Spleen (tissue), 7 donors: ENCODE measurements around the gene CCDC88C.
"Not testable (repeated sequence)": the region's sequence is repeated elsewhere in the genome, so short reads cannot be mapped to it uniquely, and the experiment has no call there.

Experiments
- POLR2A ChIP-seq, 3 donors: fragments of 450-650 bp; IDR thresholded peaks; one replicate each; pipeline ENCODE4 v1.5.1; 2017; ENCODE audit warnings: antibody characterized with exemption in 3 of 3, mild to moderate bottlenecking in 1 of 3
- POLR2AphosphoS5 ChIP-seq, 3 donors: sonication (generic); formaldehyde crosslinking; IDR thresholded peaks; one replicate each; pipeline ENCODE4 v1.5.1; 2017; ENCODE audit warnings: antibody characterized with exemption in 3 of 3
- TF ChIP-seq, protein P1 (sequence below), 11 experiments: fragments of 200-600 bp in 7 of 11; fragments of 450-650 bp in 4 of 11; sonication (generic) in 4 of 11; IDR thresholded peaks in 8 of 11; conservative IDR thresholded peaks in 3 of 11; 1 replicate in 7 of 11; 2 replicates in 4 of 11; pipeline versions ENCODE4 v1.4.0 to v1.8.0; 2016 to 2021; ENCODE audit warnings: antibody characterized with exemption in 11 of 11, inconsistent platforms in 4 of 11, mild to moderate bottlenecking in 1 of 11
- donor health status: DM: no; HTN: no; CAD: no; lungs with moderate emphysema.
- donor health status: DM: no; HTN: no; CAD: no.
- donor health status: DM: no; HTN: no; CAD: no.

DNA sequence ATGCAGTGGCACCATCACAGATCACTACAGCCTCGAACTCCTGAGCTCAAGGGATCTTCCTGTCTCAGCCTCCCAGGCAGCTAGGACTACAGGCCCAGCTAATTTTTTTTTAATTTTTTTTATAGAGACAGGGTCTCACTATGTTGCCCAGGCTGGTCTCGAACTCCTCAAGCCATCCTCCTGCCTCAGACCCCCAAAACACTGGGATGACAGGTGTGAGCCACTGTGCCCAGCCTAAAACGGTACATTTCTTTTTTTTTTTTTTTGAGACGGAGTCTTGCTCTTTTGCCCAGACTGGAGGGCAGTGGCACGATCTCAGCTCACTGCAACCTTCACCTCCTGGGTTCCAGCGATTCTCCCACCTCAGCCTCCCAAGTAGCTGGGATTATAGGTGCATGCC is 8.4 kb downstream of the CCDC88C start:
- TF ChIP-seq, protein P1, sequence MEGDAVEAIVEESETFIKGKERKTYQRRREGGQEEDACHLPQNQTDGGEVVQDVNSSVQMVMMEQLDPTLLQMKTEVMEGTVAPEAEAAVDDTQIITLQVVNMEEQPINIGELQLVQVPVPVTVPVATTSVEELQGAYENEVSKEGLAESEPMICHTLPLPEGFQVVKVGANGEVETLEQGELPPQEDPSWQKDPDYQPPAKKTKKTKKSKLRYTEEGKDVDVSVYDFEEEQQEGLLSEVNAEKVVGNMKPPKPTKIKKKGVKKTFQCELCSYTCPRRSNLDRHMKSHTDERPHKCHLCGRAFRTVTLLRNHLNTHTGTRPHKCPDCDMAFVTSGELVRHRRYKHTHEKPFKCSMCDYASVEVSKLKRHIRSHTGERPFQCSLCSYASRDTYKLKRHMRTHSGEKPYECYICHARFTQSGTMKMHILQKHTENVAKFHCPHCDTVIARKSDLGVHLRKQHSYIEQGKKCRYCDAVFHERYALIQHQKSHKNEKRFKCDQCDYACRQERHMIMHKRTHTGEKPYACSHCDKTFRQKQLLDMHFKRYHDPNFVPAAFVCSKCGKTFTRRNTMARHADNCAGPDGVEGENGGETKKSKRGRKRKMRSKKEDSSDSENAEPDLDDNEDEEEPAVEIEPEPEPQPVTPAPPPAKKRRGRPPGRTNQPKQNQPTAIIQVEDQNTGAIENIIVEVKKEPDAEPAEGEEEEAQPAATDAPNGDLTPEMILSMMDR (IDR thresholded peaks at IDR 0.05 in 8 of 11, conservative IDR thresholded peaks at IDR 0.05 in 3 of 11): not testable (repeated sequence)
- TF ChIP-seq POLR2A, POLR2AphosphoS5 (IDR thresholded peaks at IDR 0.05): not testable (repeated sequence)
